ENCODE results near the gene POLDIP2. TPM values are rescaled to one million over a fixed set of nuclear protein-coding genes. Genes with fewer than 3 reads are reported as not detected.

Gene POLDIP2
- total and polyA plus RNA-seq, 2 of the 13 experiments (the other 11 are each of a cell fraction or from before 2014, with no cell fraction given): 85.9 to 114 TPM

- TF ChIP-seq CAMTA2 (CRISPR knock-in tag; IDR thresholded peaks at IDR 0.05; ENCODE audit: borderline replicate concordance) (no peak), TFDP1 (CRISPR knock-in tag; IDR thresholded peaks at IDR 0.05; ENCODE audit: borderline replicate concordance) (0 out of 2 replicates have a peak, but pooled peaks have one; percentile 9), ZNF792 (CRISPR knock-in tag; IDR thresholded peaks at IDR 0.05) (0 out of 2 replicates have a peak, but pooled peaks have one; percentile 54), SATB2 (CRISPR knock-in tag; IDR thresholded peaks at IDR 0.05) (no peak), SSRP1 (CRISPR knock-in tag; IDR thresholded peaks at IDR 0.05) (no peak), BRCA1 (CRISPR knock-in tag; IDR thresholded peaks at IDR 0.05) (no peak), PHF20 (CRISPR knock-in tag; IDR thresholded peaks at IDR 0.05) (0 out of 2 replicates have a peak, but pooled peaks have one; percentile 44), RXRB (CRISPR knock-in tag; IDR thresholded peaks at IDR 0.05; ENCODE audit: borderline replicate concordance) (peak; percentile 71), ZNF180 (CRISPR knock-in tag; IDR thresholded peaks at IDR 0.05; ENCODE audit: borderline replicate concordance, low read depth) (no peak), SALL1 (CRISPR knock-in tag; IDR thresholded peaks at IDR 0.05) (peak; percentile 79), NFRKB (IDR thresholded peaks at IDR 0.05) (no peak), PAWR (CRISPR knock-in tag; IDR thresholded peaks at IDR 0.05; ENCODE audit: borderline replicate concordance) (no peak), TBP (CRISPR knock-in tag; IDR thresholded peaks at IDR 0.05) (no peak), MAZ (IDR thresholded peaks at IDR 0.05; ENCODE audit: borderline replicate concordance, low read depth, low read length) (peak; percentile 48; the same call in 1 of the 2 replicates), MAZ (CRISPR knock-in tag; IDR thresholded peaks at IDR 0.05; ENCODE audit: low read depth) (peak; percentile 76; the same call in 1 of the 2 replicates), ZNF83 (CRISPR knock-in tag; IDR thresholded peaks at IDR 0.05; ENCODE audit: borderline replicate concordance) (0 out of 2 replicates have a peak, but pooled peaks have one; percentile 24), JUND (CRISPR knock-in tag; IDR thresholded peaks at IDR 0.05) (no peak), MTA1 (CRISPR knock-in tag; IDR thresholded peaks at IDR 0.05; ENCODE audit: borderline replicate concordance) (no peak), DMTF1 (CRISPR knock-in tag; IDR thresholded peaks at IDR 0.05) (no peak), ZNF616 (CRISPR knock-in tag; IDR thresholded peaks at IDR 0.05; ENCODE audit: low read depth) (no peak)
- TF ChIP-seq, protein P1, sequence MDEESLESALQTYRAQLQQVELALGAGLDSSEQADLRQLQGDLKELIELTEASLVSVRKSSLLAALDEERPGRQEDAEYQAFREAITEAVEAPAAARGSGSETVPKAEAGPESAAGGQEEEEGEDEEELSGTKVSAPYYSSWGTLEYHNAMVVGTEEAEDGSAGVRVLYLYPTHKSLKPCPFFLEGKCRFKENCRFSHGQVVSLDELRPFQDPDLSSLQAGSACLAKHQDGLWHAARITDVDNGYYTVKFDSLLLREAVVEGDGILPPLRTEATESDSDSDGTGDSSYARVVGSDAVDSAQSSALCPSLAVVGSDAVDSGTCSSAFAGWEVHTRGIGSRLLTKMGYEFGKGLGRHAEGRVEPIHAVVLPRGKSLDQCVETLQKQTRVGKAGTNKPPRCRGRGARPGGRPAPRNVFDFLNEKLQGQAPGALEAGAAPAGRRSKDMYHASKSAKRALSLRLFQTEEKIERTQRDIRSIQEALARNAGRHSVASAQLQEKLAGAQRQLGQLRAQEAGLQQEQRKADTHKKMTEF (CRISPR knock-in tag; IDR thresholded peaks at IDR 0.05): peak; percentile 46; the same call in 1 of the 2 replicates
- TF ChIP-seq, protein P2, sequence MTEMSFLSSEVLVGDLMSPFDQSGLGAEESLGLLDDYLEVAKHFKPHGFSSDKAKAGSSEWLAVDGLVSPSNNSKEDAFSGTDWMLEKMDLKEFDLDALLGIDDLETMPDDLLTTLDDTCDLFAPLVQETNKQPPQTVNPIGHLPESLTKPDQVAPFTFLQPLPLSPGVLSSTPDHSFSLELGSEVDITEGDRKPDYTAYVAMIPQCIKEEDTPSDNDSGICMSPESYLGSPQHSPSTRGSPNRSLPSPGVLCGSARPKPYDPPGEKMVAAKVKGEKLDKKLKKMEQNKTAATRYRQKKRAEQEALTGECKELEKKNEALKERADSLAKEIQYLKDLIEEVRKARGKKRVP (CRISPR knock-in tag; IDR thresholded peaks at IDR 0.05): no peak
- TF ChIP-seq, protein P3, sequence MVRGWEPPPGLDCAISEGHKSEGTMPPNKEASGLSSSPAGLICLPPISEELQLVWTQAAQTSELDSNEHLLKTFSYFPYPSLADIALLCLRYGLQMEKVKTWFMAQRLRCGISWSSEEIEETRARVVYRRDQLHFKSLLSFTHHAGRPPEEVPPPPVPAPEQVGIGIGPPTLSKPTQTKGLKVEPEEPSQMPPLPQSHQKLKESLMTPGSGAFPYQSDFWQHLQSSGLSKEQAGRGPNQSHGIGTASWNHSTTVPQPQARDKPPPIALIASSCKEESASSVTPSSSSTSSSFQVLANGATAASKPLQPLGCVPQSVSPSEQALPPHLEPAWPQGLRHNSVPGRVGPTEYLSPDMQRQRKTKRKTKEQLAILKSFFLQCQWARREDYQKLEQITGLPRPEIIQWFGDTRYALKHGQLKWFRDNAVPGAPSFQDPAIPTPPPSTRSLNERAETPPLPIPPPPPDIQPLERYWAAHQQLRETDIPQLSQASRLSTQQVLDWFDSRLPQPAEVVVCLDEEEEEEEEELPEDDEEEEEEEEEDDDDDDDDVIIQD (CRISPR knock-in tag; IDR thresholded peaks at IDR 0.05; ENCODE audit: low read depth): no peak
Observed at GRCh38 chr17:28404812-28405570, 47.7 kb upstream of the POLDIP2 start (continued).
